GM12892 (cell line): ENCODE measurements around the gene GLTPD2.

Source experiments
- POLR2A ChIP-seq: IDR thresholded peaks from 2 replicates; pipeline ENCODE4 v1.6.1; 2011; ENCODE audit warnings: low read depth, low read length, control low read depth
- POLR2AphosphoS5 ChIP-seq: IDR thresholded peaks from 2 replicates; pipeline ENCODE4 v1.6.1; 2011; ENCODE audit warnings: low read depth, low read length, control low read depth

GRCh38 chr17:4822835-4823234 is 34.1 kb downstream of the GLTPD2 start:
- TF ChIP-seq POLR2AphosphoS5: no peak
- no peak for TF ChIP-seq POLR2A
